Measurements from ENCODE around the gene CRYM.

CRYM gene

DNA sequence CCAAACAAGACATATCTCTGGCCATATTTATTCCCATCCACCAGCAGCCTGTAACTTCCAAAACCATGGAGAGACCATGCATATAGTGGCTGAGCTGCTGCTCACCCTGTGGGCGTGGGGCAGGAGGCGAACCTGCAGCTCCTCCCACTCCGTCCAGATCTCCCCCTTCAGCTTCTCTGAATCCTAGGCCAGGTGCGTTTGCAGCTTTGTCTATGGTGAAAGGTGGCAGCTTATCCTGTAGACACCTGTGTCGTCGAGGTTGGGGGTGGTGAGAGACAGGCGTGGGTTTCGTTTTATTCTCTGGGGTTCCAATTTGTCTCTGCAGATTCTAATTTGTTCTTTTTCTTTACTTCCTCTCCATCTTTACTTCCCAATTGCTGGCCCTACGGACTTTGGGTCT is 54.3 kb downstream of the CRYM start:
- no peak for DNase-seq (ENCODE audit: low read depth)
- H3K4me3 ChIP-seq (ENCODE audit: low read length) = no peak overlapping the region
- TF ChIP-seq, protein P1, sequence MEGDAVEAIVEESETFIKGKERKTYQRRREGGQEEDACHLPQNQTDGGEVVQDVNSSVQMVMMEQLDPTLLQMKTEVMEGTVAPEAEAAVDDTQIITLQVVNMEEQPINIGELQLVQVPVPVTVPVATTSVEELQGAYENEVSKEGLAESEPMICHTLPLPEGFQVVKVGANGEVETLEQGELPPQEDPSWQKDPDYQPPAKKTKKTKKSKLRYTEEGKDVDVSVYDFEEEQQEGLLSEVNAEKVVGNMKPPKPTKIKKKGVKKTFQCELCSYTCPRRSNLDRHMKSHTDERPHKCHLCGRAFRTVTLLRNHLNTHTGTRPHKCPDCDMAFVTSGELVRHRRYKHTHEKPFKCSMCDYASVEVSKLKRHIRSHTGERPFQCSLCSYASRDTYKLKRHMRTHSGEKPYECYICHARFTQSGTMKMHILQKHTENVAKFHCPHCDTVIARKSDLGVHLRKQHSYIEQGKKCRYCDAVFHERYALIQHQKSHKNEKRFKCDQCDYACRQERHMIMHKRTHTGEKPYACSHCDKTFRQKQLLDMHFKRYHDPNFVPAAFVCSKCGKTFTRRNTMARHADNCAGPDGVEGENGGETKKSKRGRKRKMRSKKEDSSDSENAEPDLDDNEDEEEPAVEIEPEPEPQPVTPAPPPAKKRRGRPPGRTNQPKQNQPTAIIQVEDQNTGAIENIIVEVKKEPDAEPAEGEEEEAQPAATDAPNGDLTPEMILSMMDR (conservative IDR thresholded peaks at IDR 0.05; ENCODE audit: low read depth, low read length) = no peak

GRCh38 chr16:21222495-21223337 is 55.4 kb downstream of the CRYM start:
- no peak overlapping the region for H3K4me3 ChIP-seq (ENCODE audit: low read length)
- TF ChIP-seq, protein P1 (conservative IDR thresholded peaks at IDR 0.05; ENCODE audit: low read depth, low read length) = no peak
- DNase-seq (ENCODE audit: low read depth) = no peak

DNA sequence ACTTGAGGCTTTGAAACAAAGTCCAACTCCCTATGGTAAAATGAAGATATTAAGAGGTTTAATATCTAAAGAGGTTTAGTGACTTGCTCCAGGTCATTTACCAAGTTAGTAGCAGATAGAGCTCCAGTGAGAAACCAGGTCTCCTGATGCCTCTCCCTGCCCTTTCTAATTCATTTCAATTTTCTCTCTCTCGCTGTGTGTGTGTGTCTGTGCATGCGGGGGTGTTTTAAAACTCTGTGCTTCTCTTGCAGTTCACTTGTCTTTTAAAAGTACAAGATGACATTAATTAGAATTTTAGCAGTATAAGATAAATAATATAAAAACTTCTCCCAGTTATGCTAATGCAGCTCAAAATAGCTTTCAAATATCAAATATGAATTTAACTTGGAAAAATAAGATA is 58.5 kb downstream of the CRYM start:
- TF ChIP-seq, protein P1 (conservative IDR thresholded peaks at IDR 0.05; ENCODE audit: low read depth, low read length) = no peak
- no peak overlapping the region for H3K4me3 ChIP-seq (ENCODE audit: low read length)
- DNase-seq (ENCODE audit: low read depth) = no peak

- no peak overlapping the region for H3K4me3 ChIP-seq (ENCODE audit: low read length)
- TF ChIP-seq, protein P1 (conservative IDR thresholded peaks at IDR 0.05; ENCODE audit: low read depth, low read length) = no peak
- DNase-seq (ENCODE audit: low read depth) = no peak
Measured at GRCh38 chr16:21218153-21218552, 59.9 kb downstream of the CRYM start.

DNA sequence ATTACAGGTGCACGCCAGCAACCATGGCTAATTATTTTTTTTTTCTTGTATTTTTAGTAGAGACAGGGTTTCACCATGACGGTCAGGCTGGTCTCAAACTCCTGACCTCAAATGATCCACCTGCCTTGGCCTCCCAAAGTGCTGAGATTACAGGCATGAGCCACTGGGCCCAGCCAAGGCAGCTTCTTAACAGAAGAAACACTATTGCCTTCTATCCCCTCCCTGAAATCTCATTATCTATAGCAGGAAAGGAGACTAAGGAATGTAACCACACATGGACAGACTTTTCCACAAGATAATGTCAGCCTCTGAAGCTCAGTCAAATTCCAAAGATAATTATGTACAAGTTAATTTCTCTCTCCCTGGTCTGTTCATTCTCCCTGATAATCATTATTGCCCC is 61.0 kb downstream of the CRYM start:
- DNase-seq (ENCODE audit: low read depth) = no peak
- TF ChIP-seq, protein P1 (conservative IDR thresholded peaks at IDR 0.05; ENCODE audit: low read depth, low read length) = no peak
- no peak overlapping the region for H3K4me3 ChIP-seq (ENCODE audit: low read length)

DNA sequence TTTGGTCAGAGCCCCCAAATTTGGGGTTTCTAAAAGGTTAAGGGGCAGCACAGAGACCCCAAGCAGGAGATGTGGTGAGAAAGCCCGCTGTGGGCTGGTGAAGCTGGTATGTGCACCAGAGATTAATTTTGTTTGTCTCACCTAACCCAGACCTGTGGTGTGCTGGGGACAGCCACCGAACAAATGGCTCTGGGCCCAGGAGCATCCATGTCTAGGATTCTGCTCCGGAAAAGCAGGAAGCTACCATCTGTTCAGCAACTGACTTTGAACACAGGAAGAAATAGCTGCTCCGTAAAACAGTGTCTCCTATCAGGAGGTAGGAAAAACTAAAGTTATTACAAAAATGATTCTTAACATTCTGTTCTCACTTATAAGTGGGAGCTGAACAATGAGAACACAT is 64.0 kb downstream of the CRYM start:
- TF ChIP-seq, protein P1 (conservative IDR thresholded peaks at IDR 0.05; ENCODE audit: low read depth, low read length) = no peak
- H3K4me3 ChIP-seq (ENCODE audit: low read length) = no peak overlapping the region
- DNase-seq (ENCODE audit: low read depth) = no peak

DNA sequence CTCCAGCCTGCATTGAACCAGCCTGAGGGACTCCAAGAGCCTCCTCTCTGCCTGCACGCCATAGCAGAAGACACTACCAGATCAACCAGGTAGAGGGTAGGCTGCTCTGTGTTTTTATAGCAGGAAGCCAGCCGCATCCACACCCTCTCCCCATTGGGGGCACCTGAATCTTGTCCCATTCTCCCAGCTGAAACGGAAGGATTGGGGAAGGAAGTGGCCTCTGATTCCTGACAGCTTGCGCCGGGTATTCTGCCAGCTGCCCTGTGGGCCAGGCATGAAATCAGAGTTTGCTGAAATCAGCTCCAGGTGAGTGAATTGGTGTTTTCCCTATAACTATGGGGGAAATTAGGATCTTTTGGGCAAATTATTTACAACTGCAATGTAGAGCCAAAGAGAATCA is 66.6 kb downstream of the CRYM start, which contains the start of gene ZP2:
Gene ZP2, minus strand, starts transcription at position 89 of the 400 bp plus-strand sequence. Its CDS starts 27 bp downstream, at position 62.
- TF ChIP-seq, protein P1 (conservative IDR thresholded peaks at IDR 0.05; ENCODE audit: low read depth, low read length) = no peak
- DNase-seq (ENCODE audit: low read depth) = no peak
- H3K4me3 ChIP-seq (ENCODE audit: low read length) = no peak within 1 kb of the TSS

Measured in retinal pigment epithelial cell (primary cell).